Stimulated activated CD8-positive, alpha-beta memory T cell treated with anti-CD3 and anti-CD28 coated beads, Interleukin-2, amount 100 ng/mL, for 1 hour (primary cell): Measurements from ENCODE around the gene UBE2Q2.
"Not testable (repeated sequence)": the region's sequence is repeated elsewhere in the genome, so short reads cannot be mapped to it uniquely, and the experiment has no call there.

ENCODE experiments used
- DNase-seq, 2 donors: peaks; one replicate each; pipeline ENCODE4 v3.0.0-alpha.2; 2020; ENCODE audit warnings: low read depth in 2 of 2

The UBE2Q2 gene

GRCh38 chr15:75823860-75824613 is 19.2 kb upstream of the UBE2Q2 start:
- DNase-seq, result no peak

- no peak for DNase-seq
Measured at GRCh38 chr15:75827691-75828090, 15.6 kb upstream of the UBE2Q2 start.

- DNase-seq, result no peak
Measured at GRCh38 chr15:75828429-75828828, 14.8 kb upstream of the UBE2Q2 start.

GRCh38 chr15:75830910-75831805 is 12.1 kb upstream of the UBE2Q2 start:
- no peak for DNase-seq

GRCh38 chr15:75831806-75832102 is 11.5 kb upstream of the UBE2Q2 start:
- no peak for DNase-seq

- no peak for DNase-seq
Measured at GRCh38 chr15:75832114-75832513, 11.1 kb upstream of the UBE2Q2 start.

- DNase-seq, result no peak
Measured at GRCh38 chr15:75834021-75834420, 9.2 kb upstream of the UBE2Q2 start.

- no peak for DNase-seq
Measured at GRCh38 chr15:75835990-75836958, 7.0 kb upstream of the UBE2Q2 start.

GRCh38 chr15:75836959-75837334 is 6.3 kb upstream of the UBE2Q2 start:
- peak; percentile 3 to 20 for DNase-seq

GRCh38 chr15:75840659-75841058 is 2.6 kb upstream of the UBE2Q2 start:
- DNase-seq, result no peak

GRCh38 chr15:75841626-75842025 is 1.6 kb upstream of the UBE2Q2 start:
- no peak for DNase-seq

- DNase-seq, result peak; percentile 1 to 22
Measured at GRCh38 chr15:75843678-75844581, 683 bp downstream of the UBE2Q2 start.

GRCh38 chr15:75844629-75845335 is 1.5 kb downstream of the UBE2Q2 start:
- no peak for DNase-seq

GRCh38 chr15:75849167-75849566 is 5.9 kb downstream of the UBE2Q2 start:
- no peak for DNase-seq

GRCh38 chr15:75850708-75851107 is 7.5 kb downstream of the UBE2Q2 start:
- DNase-seq, result no peak

- not testable (repeated sequence) for DNase-seq
Measured at GRCh38 chr15:75851566-75851965, 8.3 kb downstream of the UBE2Q2 start.

GRCh38 chr15:75857886-75858285 is 14.6 kb downstream of the UBE2Q2 start:
- no peak for DNase-seq

- DNase-seq, result no peak
Measured at GRCh38 chr15:75861750-75862402, 18.6 kb downstream of the UBE2Q2 start.

GRCh38 chr15:75862796-75863195 is 19.5 kb downstream of the UBE2Q2 start:
- DNase-seq, result no peak
